Gastroesophageal sphincter (tissue), 4 donors: ENCODE measurements around the gene DNAJC21. TPM values are rescaled to one million over a fixed set of nuclear protein-coding genes. Genes with fewer than 3 reads are reported as not detected.
"Not testable (repeated sequence)": the region's sequence is repeated elsewhere in the genome, so short reads cannot be mapped to it uniquely, and the experiment has no call there.

ENCODE experiments used
- ATAC-seq: fragments of 150-250 bp; one replicate; pipeline ENCODE4 v1.9.1; 2016; ENCODE audit warnings: mild to moderate bottlenecking, moderate library complexity
- H3K27ac ChIP-seq, 4 donors: fragments of 200-600 bp; sonication (generic) in 3 of 4; 1 replicate in 3 of 4; 2 replicates in 1 of 4; pipeline ENCODE4 v1.5.1; 2016 to 2019
- H3K27me3 ChIP-seq: fragments of 200-600 bp; sonication (generic); one replicate; pipeline ENCODE4 v1.5.1; 2019
- H3K36me3 ChIP-seq, 2 donors: fragments of 200-600 bp; sonication (generic); one replicate each; pipeline ENCODE4 v1.5.1; 2019; ENCODE audit warnings: control low read depth in 1 of 2
- H3K4me1 ChIP-seq, 3 donors: fragments of 200-600 bp; sonication (generic); 1 replicate in 2 of 3; 2 replicates in 1 of 3; pipeline ENCODE4 v1.5.1; 2016 to 2019; ENCODE audit warnings: control low read depth in 2 of 3
- H3K4me3 ChIP-seq, 2 donors: fragments of 200-600 bp; sonication (generic); one replicate each; pipeline ENCODE4 v1.5.1; 2019; ENCODE audit warnings: mild to moderate bottlenecking in 1 of 2, moderate library complexity in 1 of 2
- H3K9me3 ChIP-seq, 3 donors: fragments of 200-600 bp; sonication (generic); one replicate each; pipeline ENCODE4 v1.5.1; 2017 to 2019; ENCODE audit warnings: control low read depth in 2 of 3
- CTCF ChIP-seq, 4 experiments: fragments of 200-600 bp in 2 of 4; fragments of 450-650 bp in 2 of 4; sonication (generic) in 1 of 4; IDR thresholded peaks; one replicate each; pipeline ENCODE4 v1.5.1; 2017 to 2019; ENCODE audit warnings: antibody characterized with exemption in 4 of 4, mild to moderate bottlenecking in 2 of 4, moderate library complexity in 2 of 4
- EP300 ChIP-seq: sonication (generic); formaldehyde crosslinking; IDR thresholded peaks from one replicate; pipeline ENCODE4 v1.6.1; 2017; ENCODE audit warnings: antibody characterized with exemption, mild to moderate bottlenecking
- POLR2A ChIP-seq, 2 donors: fragments of 450-650 bp; IDR thresholded peaks; one replicate each; pipeline ENCODE4 v1.6.1; 2017; ENCODE audit warnings: antibody characterized with exemption in 2 of 2, mild to moderate bottlenecking in 2 of 2, moderate library complexity in 1 of 2
- POLR2AphosphoS5 ChIP-seq: sonication (generic); formaldehyde crosslinking; IDR thresholded peaks from one replicate; pipeline ENCODE4 v1.6.1; 2017; ENCODE audit warnings: antibody characterized with exemption
- WGBS, 2 donors: methylation state at CpG; one replicate each; pipeline ENCODE4 v1.1.5; 2018; ENCODE audit warnings: low coverage in 1 of 2; 5-methylcytosine and 5-hydroxymethylcytosine counted together
- total RNA-seq, 4 donors: library from RNA; depleted of rRNA; stranded (reverse); fragments of >200 nt; gene quantifications; one replicate each; pipeline ENCODE4 v1.1.0, GENCODE V29; 2016

Gene DNAJC21
- total RNA-seq, 4 donors from 2014 or later = 46.8 to 99.8 (median 70.3) TPM

- no peaks in the 10 kb centered on the region for H3K9me3 ChIP-seq
- 89 to 100% methylated on average over 1 of the region's 1 CpG for WGBS, 2 donors
- no peaks in the 10 kb centered on the region for H3K4me1 ChIP-seq
- TF ChIP-seq POLR2AphosphoS5 = no peak
- TF ChIP-seq EP300 = no peak
- no peak for TF ChIP-seq POLR2A (IDR thresholded peaks at IDR 0.05)
- TF ChIP-seq CTCF (IDR thresholded peaks at IDR 0.05) = no peak
- H3K4me3 ChIP-seq = no peak overlapping the region
- no peak overlapping the region for H3K27ac ChIP-seq
- no peak for ATAC-seq
- H3K36me3 ChIP-seq = peaks cover 0 to 17% of the 10 kb centered on the region in 2 donors
- no peaks in the 10 kb centered on the region for H3K27me3 ChIP-seq
These were observed 30.0 kb downstream of the DNAJC21 start for GRCh38 chr5:34959323-34959722.

- no peaks in the 10 kb centered on the region for H3K36me3 ChIP-seq
- ATAC-seq = no peak
- no peaks in the 10 kb centered on the region for H3K4me1 ChIP-seq
- no peak overlapping the region for H3K4me3 ChIP-seq
- no peak overlapping the region for H3K27ac ChIP-seq
- no peaks in the 10 kb centered on the region for H3K27me3 ChIP-seq
- H3K9me3 ChIP-seq = no peaks in the 10 kb centered on the region
- 80 to 89% methylated on average over 2 to 3 of the region's 4 CpGs for WGBS, 2 donors
- TF ChIP-seq EP300 (no peak), POLR2A (IDR thresholded peaks at IDR 0.05) (no peak), CTCF (IDR thresholded peaks at IDR 0.05) (no peak), POLR2AphosphoS5 (no peak)
These were observed 38.2 kb downstream of the DNAJC21 start for GRCh38 chr5:34967540-34967939.

GRCh38 chr5:34968258-34968657, 38.9 kb downstream of the DNAJC21 start:
- no peaks in the 10 kb centered on the region for H3K9me3 ChIP-seq
- WGBS, 2 donors = 86 to 100% methylated on average over 1 to 2 of the region's 2 CpGs
- no peak overlapping the region for H3K4me3 ChIP-seq
- no peak overlapping the region for H3K27ac ChIP-seq
- no peak for ATAC-seq
- no peak for TF ChIP-seq CTCF (IDR thresholded peaks at IDR 0.05)
- TF ChIP-seq POLR2AphosphoS5 = no peak
- no peak for TF ChIP-seq POLR2A (IDR thresholded peaks at IDR 0.05)
- TF ChIP-seq EP300 = no peak
- no peaks in the 10 kb centered on the region for H3K27me3 ChIP-seq
- H3K36me3 ChIP-seq = no peaks in the 10 kb centered on the region
- H3K4me1 ChIP-seq = no peaks in the 10 kb centered on the region

GRCh38 chr5:34970552-34970951, 41.2 kb downstream of the DNAJC21 start:
- 14% methylated on average over 1 of the region's 1 CpG; no CpG with 5 or more reads in 1 of the 2 donors for WGBS, 2 donors
- Histone ChIP-seq H3K4me1 (no peaks in the 10 kb centered on the region), H3K4me3 (no peak overlapping the region), H3K9me3 (no peaks in the 10 kb centered on the region), H3K27me3 (no peaks in the 10 kb centered on the region), H3K36me3 (no peaks in the 10 kb centered on the region), H3K27ac (no peak overlapping the region)
- ATAC-seq = no peak
- TF ChIP-seq POLR2A (IDR thresholded peaks at IDR 0.05) (no peak), POLR2AphosphoS5 (no peak), CTCF (IDR thresholded peaks at IDR 0.05) (no peak), EP300 (no peak)

GRCh38 chr5:34971655-34972054, 42.3 kb downstream of the DNAJC21 start:
- H3K36me3 ChIP-seq, H3K27ac ChIP-seq, ATAC-seq, H3K4me1 ChIP-seq, H3K27me3 ChIP-seq, H3K4me3 ChIP-seq, H3K9me3 ChIP-seq: not testable (repeated sequence)
- 93% methylated on average over 1 of the region's 4 CpGs; no CpG with 5 or more reads in 1 of the 2 donors for WGBS, 2 donors
